HTERT RPE-1 (cell line): ENCODE results near the gene CINP.
"Not testable (repeated sequence)": the region's sequence is repeated elsewhere in the genome, so short reads cannot be mapped to it uniquely, and the experiment has no call there.

Source experiments
- in situ Hi-C: fragments of 300-500 bp; cut with MboI; formaldehyde crosslinking; loops from 4 replicates; pipeline ENCODE4 v1.14.3; 2020; ENCODE audit warnings: low sequenced_read_pairs

The CINP gene

GRCh38 chr14:102321456-102322422, 41.0 kb downstream of the CINP start:
- in situ Hi-C loops: no loop called here

GRCh38 chr14:102320671-102321455, 41.8 kb downstream of the CINP start:
- in situ Hi-C loops: no loop called here

- in situ Hi-C loops: no loop called here
Observed at GRCh38 chr14:102320033-102320660, 42.5 kb downstream of the CINP start.

GRCh38 chr14:102319351-102320032, 43.2 kb downstream of the CINP start, which contains the start of gene ZNF839:
TSS of gene ZNF839 (plus strand) at chr14:102319746. CDS start at chr14:102319766, 20 bp downstream.
- in situ Hi-C loops: no loop called here

- in situ Hi-C loops: no loop called here
Observed at GRCh38 chr14:102318781-102319276, 43.9 kb downstream of the CINP start.

GRCh38 chr14:102317564-102318248, 45.0 kb downstream of the CINP start:
- in situ Hi-C loops: no loop called here

GRCh38 chr14:102316743-102317563, 45.7 kb downstream of the CINP start:
- in situ Hi-C loops: no loop called here

- in situ Hi-C loops: no loop called here
Observed at GRCh38 chr14:102316338-102316742, 46.4 kb downstream of the CINP start.

- in situ Hi-C loops: no loop called here
Observed at GRCh38 chr14:102315121-102315520, 47.6 kb downstream of the CINP start.

GRCh38 chr14:102314242-102315011, 48.3 kb downstream of the CINP start:
- in situ Hi-C loops: no loop called here

GRCh38 chr14:102304611-102305506, 57.8 kb downstream of the CINP start, which contains the start of gene MOK:
TSS of gene MOK (minus strand) at chr14:102305164. CDS start at chr14:102304968, 196 bp downstream.
- in situ Hi-C loops: no loop called here

- in situ Hi-C loops: no loop called here
Observed at GRCh38 chr14:102303664-102304063, 59.0 kb downstream of the CINP start.

- in situ Hi-C loops: not testable (repeated sequence)
Observed at GRCh38 chr14:102298303-102299070, 64.2 kb downstream of the CINP start.
